HG02571 (cell line): Measurements from ENCODE around the gene CD84.
"Not testable (repeated sequence)": the region's sequence is repeated elsewhere in the genome, so short reads cannot be mapped to it uniquely, and the experiment has no call there.

Source experiments
- ATAC-seq: cut with Tn5 transposase; IDR thresholded peaks from one replicate; pipeline ENCODE4 v1.9.1; 2021; ENCODE audit warnings: mild to moderate bottlenecking, moderate library complexity; ENCODE audit not compliant: unreplicated experiment

CD84 gene

GRCh38 chr1:160579216-160579701 lies at the start of gene CD84:
CD84 (minus strand) TSS chr1:160579496; CDS start chr1:160579437, 59 bp downstream.
- no peak for ATAC-seq

DNA sequence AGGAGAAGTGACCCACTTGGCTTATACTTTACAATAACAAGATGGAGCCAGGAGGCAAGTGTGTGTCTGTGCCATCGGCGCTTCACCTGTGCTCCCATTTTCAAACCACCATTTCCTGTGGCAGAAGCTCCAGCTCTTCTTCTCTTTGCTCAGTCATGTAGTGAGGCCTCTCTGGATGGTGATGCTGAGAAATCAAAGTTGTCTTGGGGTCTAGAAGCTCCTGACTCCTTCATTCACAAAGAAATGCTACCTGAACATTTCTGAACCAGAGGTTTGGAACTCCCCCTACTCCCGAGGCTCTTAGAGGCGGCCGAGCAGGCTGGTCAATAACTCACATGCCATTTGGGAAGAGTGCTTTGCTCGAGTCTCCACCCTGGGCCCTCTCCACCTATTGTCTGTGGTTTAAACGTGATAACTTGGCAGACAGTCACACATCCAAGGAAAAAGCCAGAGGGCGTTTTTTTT lies 49.5 kb upstream of the CD84 start:
- ATAC-seq, result no peak

DNA sequence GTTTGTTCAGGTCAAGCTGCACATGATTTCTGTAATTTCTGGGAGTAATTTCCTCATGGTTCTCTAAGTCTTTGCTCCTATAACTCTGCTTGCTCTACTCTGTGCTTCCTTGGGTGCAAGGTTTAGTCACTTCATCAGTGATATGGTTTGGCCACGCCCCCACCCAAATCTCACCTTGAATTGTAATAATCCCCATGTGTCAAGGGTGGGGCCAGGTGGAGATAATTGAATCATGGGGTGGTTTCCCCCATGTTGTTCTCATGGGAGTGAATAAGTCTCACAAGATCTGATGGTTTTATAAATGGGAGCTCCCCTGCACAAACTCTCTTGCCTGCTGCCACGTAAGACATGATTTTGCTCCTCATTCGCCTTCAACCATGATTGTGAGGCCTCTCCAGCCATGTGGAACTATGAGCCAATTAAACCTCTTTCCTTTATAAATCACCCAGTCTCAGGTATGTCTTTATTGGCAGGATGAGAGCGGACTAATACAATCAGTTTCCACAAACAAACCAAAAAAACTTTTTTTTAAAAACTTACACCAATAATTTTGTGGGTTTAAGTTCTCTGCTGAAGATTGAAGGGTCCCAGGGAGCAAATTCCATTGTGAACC lies 48.5 kb upstream of the CD84 start:
- ATAC-seq, result not testable (repeated sequence)

GRCh38 chr1:160626509-160627342 lies 47.4 kb upstream of the CD84 start:
- ATAC-seq, result no peak

DNA sequence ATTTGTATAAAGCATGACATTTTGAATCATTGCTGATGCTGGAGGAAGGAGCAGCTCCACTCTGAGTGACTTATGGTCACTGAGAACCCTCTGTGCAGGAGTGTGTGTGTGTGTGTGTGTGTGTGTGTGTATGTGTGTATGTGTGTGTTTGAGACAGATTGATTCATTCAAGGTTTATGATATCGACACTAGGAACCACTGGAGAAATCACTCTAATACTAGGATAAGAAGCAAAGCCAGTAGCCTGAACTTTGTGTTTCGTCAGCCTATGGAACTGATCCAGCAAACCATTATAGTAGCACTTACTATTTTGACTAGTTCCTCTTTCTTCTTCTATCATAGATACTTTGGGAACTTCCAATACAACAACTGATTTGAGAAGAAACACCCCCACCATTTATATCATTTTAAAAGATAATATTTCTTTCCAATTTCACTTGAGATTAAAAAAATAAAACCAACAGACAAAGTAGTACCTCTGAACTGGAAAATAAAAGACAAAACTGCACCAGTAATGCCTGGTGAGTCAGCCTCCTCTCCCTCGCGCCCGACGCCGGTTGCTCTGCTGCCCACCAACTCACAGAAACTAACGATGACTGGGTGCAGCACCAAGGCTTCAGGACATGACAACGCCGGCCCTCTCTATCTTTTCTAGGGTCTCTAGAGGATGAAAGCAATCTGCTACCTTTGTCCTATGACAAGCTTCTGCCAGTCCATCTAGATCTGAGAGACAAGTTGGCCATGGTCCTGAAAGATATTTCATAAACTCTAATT lies 46.6 kb upstream of the CD84 start:
- no peak for ATAC-seq

DNA sequence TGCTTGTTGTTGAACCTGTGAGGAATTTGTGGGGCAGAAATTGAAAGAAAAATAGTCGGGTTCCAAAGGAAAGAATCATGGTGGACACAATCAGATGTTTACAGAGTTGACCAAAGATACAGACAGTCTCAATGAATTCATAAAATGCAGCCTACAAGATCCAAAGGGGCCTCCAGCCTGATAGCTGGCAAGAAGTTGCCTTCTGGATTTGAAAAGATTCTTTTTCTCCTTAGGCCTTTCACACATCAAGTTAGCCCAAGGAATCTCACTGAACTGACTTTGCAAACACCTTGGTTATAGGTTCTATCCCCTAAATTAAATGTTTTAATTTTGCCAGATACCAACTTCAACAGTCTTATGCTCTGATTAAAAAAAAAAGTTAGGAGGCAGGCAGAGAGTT lies 46.0 kb upstream of the CD84 start:
- ATAC-seq, result no peak

- ATAC-seq, result no peak
Measured at GRCh38 chr1:160624464-160624863, 45.2 kb upstream of the CD84 start.

DNA sequence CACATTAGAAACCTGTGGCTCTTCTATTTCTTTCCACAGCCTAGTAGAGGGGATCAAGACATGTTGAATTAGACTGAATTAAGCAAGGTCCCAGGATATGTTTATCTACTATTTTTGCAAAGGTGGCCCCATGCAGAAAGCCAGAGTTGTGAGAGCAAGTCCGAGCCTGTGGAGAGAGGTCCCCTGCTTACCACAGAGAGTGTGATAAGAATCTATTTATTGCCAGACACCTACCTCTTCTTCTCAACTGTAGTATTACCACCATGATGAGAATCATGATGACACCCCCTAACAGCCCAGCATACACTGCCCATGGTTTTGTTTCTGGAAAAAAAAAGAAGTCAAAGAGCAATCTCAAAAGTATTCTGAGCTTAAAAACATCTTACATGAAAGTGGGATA lies 44.6 kb upstream of the CD84 start:
- no peak for ATAC-seq

DNA sequence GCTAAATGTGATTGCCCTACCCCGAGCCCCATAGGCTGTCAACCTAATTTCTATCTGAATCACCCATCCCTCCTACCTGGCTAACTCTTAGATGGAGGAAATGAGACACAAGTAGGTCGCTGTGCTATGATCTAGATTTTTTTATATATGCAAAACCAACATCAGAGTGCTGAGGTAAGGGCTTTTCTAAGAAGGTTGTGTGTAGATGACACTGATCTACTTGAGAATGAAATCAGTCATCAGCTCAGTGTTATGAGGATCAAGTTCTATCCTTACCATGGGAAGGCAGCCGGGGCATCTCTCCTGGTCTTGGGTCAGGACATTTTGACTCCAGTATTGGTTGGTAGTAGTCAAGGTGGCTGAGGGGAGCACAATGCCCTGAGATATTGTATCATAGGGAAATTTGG lies 43.9 kb upstream of the CD84 start:
- ATAC-seq, result no peak

DNA sequence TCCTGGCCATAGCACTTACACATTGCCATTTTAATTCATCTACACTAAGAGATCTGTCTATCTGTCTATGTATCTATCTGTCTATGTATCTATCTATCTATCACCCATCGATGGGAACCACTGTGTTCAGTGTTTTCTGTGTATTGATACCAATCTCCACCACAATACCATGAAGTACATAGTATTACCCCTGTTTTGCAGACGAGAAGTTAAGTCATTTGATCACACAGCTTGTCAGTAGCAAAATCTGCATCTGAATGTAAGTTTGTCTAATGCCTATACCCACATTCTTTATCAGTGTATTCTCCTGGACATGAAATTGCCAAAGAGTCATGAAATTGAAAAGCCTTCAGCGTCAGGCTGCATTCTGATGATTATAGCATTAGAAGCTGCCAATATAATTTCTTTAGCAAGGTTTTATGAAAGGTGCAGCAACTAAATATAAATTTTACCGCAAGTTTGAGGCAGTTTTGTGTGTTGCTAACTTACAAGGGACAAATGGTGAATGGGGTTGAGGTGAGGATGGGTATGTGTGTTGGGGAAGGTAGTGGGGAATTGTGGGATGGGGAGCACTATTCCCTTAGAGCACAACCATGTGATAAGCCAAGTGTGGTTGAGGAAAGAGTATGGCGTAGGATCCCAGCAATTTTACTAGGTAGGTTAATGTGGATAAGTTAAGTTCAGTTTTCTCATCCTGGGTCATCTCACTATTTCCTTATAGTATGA lies 43.4 kb upstream of the CD84 start:
- no peak for ATAC-seq

DNA sequence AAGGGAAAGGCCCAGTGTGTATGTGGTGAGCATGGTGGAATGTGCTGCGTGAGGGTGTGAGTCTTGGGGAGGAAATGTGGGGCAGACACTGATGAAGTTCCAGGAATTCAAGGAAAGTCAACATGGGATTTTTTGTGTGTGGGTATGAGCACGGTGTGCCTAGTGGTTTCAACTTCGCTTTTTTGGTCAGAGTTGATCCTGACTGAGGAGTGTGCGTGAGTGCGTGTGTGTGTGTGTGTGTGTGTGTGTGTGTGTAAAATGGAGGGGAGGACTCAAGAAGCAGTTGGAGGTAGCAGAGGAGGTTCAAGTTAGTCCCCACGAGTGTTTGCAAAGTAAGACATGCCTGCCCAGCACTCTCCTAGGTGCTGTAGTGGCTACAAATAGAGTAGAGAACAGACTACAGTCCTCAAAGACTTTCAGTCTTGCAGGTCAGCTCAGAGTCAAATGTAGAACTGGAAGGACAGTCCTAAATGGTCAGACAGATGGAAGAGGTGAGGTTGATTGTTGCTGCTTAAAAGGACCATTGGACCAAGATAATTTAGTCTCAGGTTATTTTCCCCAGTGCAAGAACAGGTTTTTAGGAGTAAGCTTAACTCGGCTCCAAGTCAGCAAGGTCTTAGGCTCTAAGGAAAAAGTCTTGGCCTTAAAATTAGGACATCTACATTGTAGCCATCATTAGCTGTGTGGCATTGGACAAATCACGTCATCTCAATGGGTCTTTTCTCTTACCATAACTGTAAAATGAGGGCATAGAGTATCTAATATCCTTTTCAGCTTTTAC lies 42.5 kb upstream of the CD84 start:
- ATAC-seq, result no peak

- ATAC-seq, result no peak
Measured at GRCh38 chr1:160620942-160621632, 41.8 kb upstream of the CD84 start.

DNA sequence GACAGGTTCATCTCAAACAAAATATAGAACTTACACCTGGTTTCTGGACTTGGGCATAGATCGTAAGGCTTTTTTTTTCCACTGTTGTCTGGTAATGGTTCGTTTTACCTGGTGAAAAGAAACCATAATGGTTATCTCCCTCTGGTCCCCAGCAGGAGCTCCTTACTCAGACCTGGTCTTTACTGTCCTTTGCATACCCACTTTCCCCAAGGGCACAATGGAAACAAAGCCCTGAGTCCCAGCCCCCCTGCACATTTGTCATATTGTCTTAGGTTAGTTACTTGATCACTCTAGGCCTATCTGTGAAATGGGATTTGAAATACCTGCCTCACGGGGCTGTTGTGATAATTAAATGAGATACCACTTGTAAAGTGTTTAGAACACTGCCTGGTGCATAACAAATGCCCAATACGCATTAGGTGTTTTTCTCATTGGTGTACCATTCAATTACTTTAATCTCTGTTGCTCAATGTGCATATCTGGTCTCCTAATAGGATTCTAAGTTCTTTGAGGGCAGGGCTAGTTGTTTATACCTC lies 40.5 kb upstream of the CD84 start:
- no peak for ATAC-seq

DNA sequence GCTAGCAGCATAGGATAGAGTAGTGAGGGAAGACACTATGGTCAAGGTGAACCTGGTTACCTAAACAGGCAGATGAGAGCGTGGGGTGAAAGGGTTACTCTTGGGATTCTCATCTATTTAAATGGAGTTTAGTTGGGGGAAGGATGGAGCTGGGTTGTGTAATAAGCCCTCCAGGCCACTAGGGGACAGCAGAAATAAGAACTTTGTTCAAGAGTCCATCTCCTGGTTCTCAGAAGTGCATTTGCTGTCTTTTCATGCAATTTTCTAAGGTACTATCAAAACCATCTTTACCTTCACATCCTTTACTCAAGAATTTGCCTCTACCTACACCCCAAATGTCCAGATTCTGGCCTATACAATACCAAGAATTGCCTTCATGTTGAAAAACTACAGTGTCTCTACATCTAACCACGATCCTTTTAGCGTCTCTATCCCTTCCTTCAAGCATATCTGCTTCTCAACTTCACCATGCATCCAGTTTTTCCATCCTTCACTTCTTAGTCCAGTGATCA lies 39.5 kb upstream of the CD84 start:
- ATAC-seq, result no peak

GRCh38 chr1:160618327-160618726 lies 39.0 kb upstream of the CD84 start:
- ATAC-seq, result no peak

- no peak for ATAC-seq
Measured at GRCh38 chr1:160615660-160616059, 36.4 kb upstream of the CD84 start.

GRCh38 chr1:160614410-160614809 lies 35.1 kb upstream of the CD84 start:
- no peak for ATAC-seq

GRCh38 chr1:160612613-160613218 lies 33.4 kb upstream of the CD84 start:
- ATAC-seq, result no peak
